SHP77 (cell line): Measurements from ENCODE around the gene MAP7D3.
"Not testable (repeated sequence)": the region's sequence is repeated elsewhere in the genome, so short reads cannot be mapped to it uniquely, and the experiment has no call there.

Source experiments
- DNase-seq, 2 experiments: peaks; one replicate each; lab custom pipeline; 2025; lab: John Stamatoyannopoulos, UW

MAP7D3 gene

GRCh38 chrX:136255541-136255940 is 4.3 kb upstream of the MAP7D3 start:
- DNase-seq = no peak

GRCh38 chrX:136250191-136251040 is 784 bp downstream of the MAP7D3 start:
- DNase-seq = no peak

- DNase-seq = no peak
Observed at GRCh38 chrX:136246201-136246600, 5.0 kb downstream of the MAP7D3 start.

GRCh38 chrX:136237849-136238248 is 13.4 kb downstream of the MAP7D3 start:
- not testable (repeated sequence) for DNase-seq

- DNase-seq = no peak
Observed at GRCh38 chrX:136237074-136237473, 14.1 kb downstream of the MAP7D3 start.

- DNase-seq = no peak
Observed at GRCh38 chrX:136228839-136229207, 22.4 kb downstream of the MAP7D3 start.

GRCh38 chrX:136227948-136228838 is 23.0 kb downstream of the MAP7D3 start:
- no peak for DNase-seq

- no peak for DNase-seq
Observed at GRCh38 chrX:136227074-136227473, 24.1 kb downstream of the MAP7D3 start.

GRCh38 chrX:136221851-136222513 is 29.2 kb downstream of the MAP7D3 start:
- no peak for DNase-seq

GRCh38 chrX:136220951-136221350 is 30.2 kb downstream of the MAP7D3 start:
- no peak for DNase-seq

- no peak for DNase-seq
Observed at GRCh38 chrX:136220540-136220939, 30.7 kb downstream of the MAP7D3 start.

- DNase-seq = no peak
Observed at GRCh38 chrX:136219893-136220292, 31.3 kb downstream of the MAP7D3 start.

- DNase-seq = no peak
Observed at GRCh38 chrX:136215559-136215958, 35.6 kb downstream of the MAP7D3 start.

GRCh38 chrX:136214551-136214950 is 36.6 kb downstream of the MAP7D3 start:
- no peak for DNase-seq

- DNase-seq = no peak
Observed at GRCh38 chrX:136212557-136213111, 38.6 kb downstream of the MAP7D3 start.

- DNase-seq = no peak
Observed at GRCh38 chrX:136211766-136212556, 39.2 kb downstream of the MAP7D3 start.

- no peak for DNase-seq
Observed at GRCh38 chrX:136210806-136211205, 40.4 kb downstream of the MAP7D3 start.

- DNase-seq = no peak
Observed at GRCh38 chrX:136210243-136210642, 41.0 kb downstream of the MAP7D3 start.

GRCh38 chrX:136209751-136210150 is 41.4 kb downstream of the MAP7D3 start:
- DNase-seq = no peak

GRCh38 chrX:136209016-136209738 is 42.0 kb downstream of the MAP7D3 start:
- peak in 1 of 2 experiments; percentile 0 for DNase-seq

- DNase-seq = no peak
Observed at GRCh38 chrX:136207546-136207945, 43.7 kb downstream of the MAP7D3 start.
